ENCODE results near the gene SLC39A9. TPM values are rescaled to one million over a fixed set of nuclear protein-coding genes. Genes with fewer than 3 reads are reported as not detected.

Gene SLC39A9
- polyA plus RNA-seq, 2 of the 4 experiments (the other 2 are of a cell fraction): 41.7 to 116 TPM

DNA sequence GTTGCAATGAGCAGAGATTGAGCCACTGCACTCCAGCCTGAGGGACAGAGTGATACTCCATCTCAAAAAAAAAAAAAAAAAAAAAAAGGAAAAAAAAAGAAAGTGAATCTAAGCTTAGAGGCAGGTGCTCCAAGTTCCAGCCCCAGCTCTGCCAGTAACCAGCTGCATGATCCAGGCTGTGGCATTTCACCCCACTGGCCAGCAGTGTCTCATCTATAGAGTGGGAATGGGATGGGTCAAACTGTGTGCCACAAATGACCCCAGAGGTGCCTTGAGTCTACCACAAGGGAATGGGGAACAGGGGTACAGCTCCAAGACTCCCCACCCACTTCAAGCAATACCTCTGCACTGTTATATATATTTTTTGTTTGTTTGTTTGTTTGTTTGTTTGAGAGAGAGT is 91.0 kb downstream of the SLC39A9 start:
- H3K4me1 ChIP-seq: 0 out of 3 replicates have a peak, but pooled peaks cover 4% of the 10 kb centered on the region
- FAIRE-seq: no peak
- TF ChIP-seq CHD4 (IDR thresholded peaks at IDR 0.05; ENCODE audit: borderline replicate concordance) (no peak), KDM5A (IDR thresholded peaks at IDR 0.05) (no peak), MAFK (IDR thresholded peaks at IDR 0.05; ENCODE audit: partially characterized antibody) (no peak), EHMT2 (IDR thresholded peaks at IDR 0.05; ENCODE audit: low read depth) (no peak), CHD2 (IDR thresholded peaks at IDR 0.05; ENCODE audit: low read length, partially characterized antibody) (no peak)
- H3K4me2 ChIP-seq: no peak overlapping the region
- no peaks in the 10 kb centered on the region for H3K9me3 ChIP-seq
- H3K27ac ChIP-seq: no peak overlapping the region
- POLR2A ChIA-PET: no interaction called here
- DNase-seq (ENCODE audit: low read depth in 1 of 2, low spot score in 1 of 2): no peak
- CTCF ChIA-PET: interaction anchor here (1.5 to 5.7 kb wide), 3 partner anchors 12 to 29 kb away, joined by 4 to 23 read pairs (median 6); no protein-coding TSS in a partner anchor
- H3K4me3 ChIP-seq: no peak overlapping the region
- ATAC-seq: no peak

GRCh38 chr14:69490219-69490918 is 91.9 kb downstream of the SLC39A9 start:
- no peak overlapping the region for H3K27ac ChIP-seq
- H3K9me3 ChIP-seq: no peaks in the 10 kb centered on the region
- no peaks in the 10 kb centered on the region for H3K4me1 ChIP-seq
- WGBS (ENCODE audit: missing lambda C conversion rate): 76% methylated on average over 7 of the region's 7 CpGs
- ChIA-PET CTCF (interaction anchor here (1.3 to 5.7 kb wide), 3 partner anchors 14 to 83 kb away, joined by 3 to 42 read pairs (median 23); no protein-coding TSS in a partner anchor), POLR2A (no interaction called here)
- FAIRE-seq (no peak), DNase-seq (ENCODE audit: low read depth in 1 of 2, low spot score in 1 of 2) (no peak), ATAC-seq (no peak)
- H3K4me3 ChIP-seq: no peak overlapping the region
- no peak overlapping the region for H3K4me2 ChIP-seq
- no peak for TF ChIP-seq MAX (IDR thresholded peaks at IDR 0.05)
- no peak for TF ChIP-seq POLR2A (IDR thresholded peaks at IDR 0.05; ENCODE audit: low read length)
- TF ChIP-seq ESRRA (IDR thresholded peaks at IDR 0.05; ENCODE audit: borderline replicate concordance, low read length): no peak
- no peak for TF ChIP-seq HMGXB4 (CRISPR knock-in tag; IDR thresholded peaks at IDR 0.05; ENCODE audit: borderline replicate concordance)
- TF ChIP-seq CHD4 (IDR thresholded peaks at IDR 0.05; ENCODE audit: borderline replicate concordance): no peak
- TF ChIP-seq USF2 (IDR thresholded peaks at IDR 0.05): no peak
- no peak for TF ChIP-seq KDM5A (IDR thresholded peaks at IDR 0.05)
- no peak for TF ChIP-seq RAD21 (conservative IDR thresholded peaks at IDR 0.05 in 1 of 2, IDR thresholded peaks at IDR 0.05 in 1 of 2)
- no peak for TF ChIP-seq BHLHE40 (IDR thresholded peaks at IDR 0.05; ENCODE audit: low read depth, low read length)
- no peak for TF ChIP-seq HEYL (CRISPR knock-in tag; IDR thresholded peaks at IDR 0.05)
- TF ChIP-seq HDAC2 (IDR thresholded peaks at IDR 0.05): no peak
- no peak for TF ChIP-seq NPAS2 (CRISPR knock-in tag; IDR thresholded peaks at IDR 0.05; ENCODE audit: borderline replicate concordance)

- H3K4me3 ChIP-seq: no peak overlapping the region
- DNase-seq (ENCODE audit: low read depth in 1 of 2, low spot score in 1 of 2): no peak
- no peak for ATAC-seq
- no peak for TF ChIP-seq NR3C1 (IDR thresholded peaks at IDR 0.05)
- no peak for TF ChIP-seq PHF8 (IDR thresholded peaks at IDR 0.05; ENCODE audit: borderline replicate concordance, low read depth)
- no peak for TF ChIP-seq CBX8 (IDR thresholded peaks at IDR 0.05)
- no peak for TF ChIP-seq TFCP2L1 (CRISPR knock-in tag; IDR thresholded peaks at IDR 0.05)
- POLR2A ChIA-PET: no interaction called here
- H3K27ac ChIP-seq: no peak overlapping the region
- H3K9me3 ChIP-seq: no peaks in the 10 kb centered on the region
- CTCF ChIA-PET: interaction anchor here (1.3 to 5.7 kb wide), 4 partner anchors 12 to 82 kb away, joined by 3 to 42 read pairs (median 9); no protein-coding TSS in a partner anchor
- no peaks in the 10 kb centered on the region for H3K4me1 ChIP-seq
- FAIRE-seq: no peak
- WGBS (ENCODE audit: missing lambda C conversion rate): 32% methylated on average over 3 of the region's 3 CpGs
- no peak overlapping the region for H3K4me2 ChIP-seq
Measured at GRCh38 chr14:69491193-69491592, 92.7 kb downstream of the SLC39A9 start.
